Ascending aorta (tissue), 2 donors: ENCODE measurements around the gene GJB4. TPM values are rescaled to one million over a fixed set of nuclear protein-coding genes. Genes with fewer than 3 reads are reported as not detected.
A peak's percentile ranks its signal among the peaks of the same experiment; 100 is the strongest.

Experiments used
- DNase-seq, 2 donors: peaks; one replicate each; pipeline ENCODE4 v3.0.0-alpha.2; 2019; ENCODE audit warnings: low spot score in 2 of 2
- H3K27ac ChIP-seq, 2 donors: fragments of 200-600 bp; sonication (generic); one replicate each; pipeline ENCODE4 v1.5.1; 2016 to 2017; ENCODE audit warnings: mild to moderate bottlenecking in 1 of 2
- H3K27me3 ChIP-seq: fragments of 200-600 bp; sonication (generic); one replicate; pipeline ENCODE4 v1.5.1; 2017
- H3K36me3 ChIP-seq, 2 donors: fragments of 200-600 bp; sonication (generic); one replicate each; pipeline ENCODE4 v1.5.1; 2016
- H3K4me1 ChIP-seq, 2 donors: fragments of 200-600 bp; sonication (generic); one replicate each; pipeline ENCODE4 v1.5.1; 2016 to 2017; ENCODE audit warnings: mild to moderate bottlenecking in 1 of 2
- H3K4me3 ChIP-seq, 2 donors: fragments of 200-600 bp; sonication (generic); one replicate each; pipeline ENCODE4 v1.5.1; 2016 to 2017; ENCODE audit warnings: mild to moderate bottlenecking in 1 of 2
- H3K9me3 ChIP-seq, 2 donors: fragments of 200-600 bp; sonication (generic); one replicate each; pipeline ENCODE4 v1.5.1; 2016
- CTCF ChIP-seq, 3 experiments: fragments of 200-600 bp in 2 of 3; fragments of 450-650 bp in 1 of 3; sonication (generic) in 2 of 3; IDR thresholded peaks; one replicate each; pipeline ENCODE4 v1.5.1; 2016 to 2019; ENCODE audit warnings: antibody characterized with exemption in 3 of 3, mild to moderate bottlenecking in 1 of 3, moderate library complexity in 1 of 3
- intact Hi-C: fragments of 100-400 bp; cut with DNase I; formaldehyde crosslinking; loops from one replicate; pipeline ENCODE4 v1.15.1; 2023
- total RNA-seq: library from RNA; depleted of rRNA; stranded (reverse); fragments of >200 nt; gene quantifications from one replicate; pipeline ENCODE4 v1.1.0, GENCODE V29; 2016

The GJB4 gene
- total RNA-seq, 1 donor from 2014 or later = not detected

DNA sequence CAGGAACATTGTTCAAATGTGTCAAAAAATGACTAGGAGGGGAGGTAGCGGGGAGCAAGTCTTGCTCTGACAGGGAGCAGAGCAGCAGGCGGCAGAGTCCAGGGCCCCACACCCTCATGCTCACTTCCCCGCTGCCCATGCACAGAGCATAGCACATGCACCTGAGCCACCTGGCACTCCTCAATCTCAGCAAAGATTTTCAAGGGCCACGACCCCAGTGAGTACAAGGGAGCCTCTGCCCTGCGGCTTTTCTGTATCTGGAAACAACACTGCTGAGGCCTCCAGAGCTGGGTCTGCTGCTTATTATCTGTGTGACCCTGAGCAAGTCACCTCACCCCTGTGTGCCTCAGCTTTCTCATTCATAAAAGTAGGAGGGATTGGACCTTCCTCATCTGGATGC lies 20.4 kb downstream of the GJB4 start:
- Histone ChIP-seq H3K36me3 (no peaks in the 10 kb centered on the region), H3K9me3 (no peaks in the 10 kb centered on the region), H3K4me3 (no peak overlapping the region), H3K4me1 (peaks cover 5 to 12% of the 10 kb centered on the region in 2 donors), H3K27me3 (peaks cover 6% of the 10 kb centered on the region), H3K27ac (no peak overlapping the region)
- TF ChIP-seq CTCF (IDR thresholded peaks at IDR 0.05) = no peak
- intact Hi-C loops = no loop called here
- DNase-seq = peak in 1 of 2 donors; percentile 47

GRCh38 chr1:34780528-34780927 lies 21.0 kb downstream of the GJB4 start:
- no peak for TF ChIP-seq CTCF (IDR thresholded peaks at IDR 0.05)
- no peaks in the 10 kb centered on the region for H3K9me3 ChIP-seq
- no peaks in the 10 kb centered on the region for H3K36me3 ChIP-seq
- peaks cover 6% of the 10 kb centered on the region for H3K27me3 ChIP-seq
- no peak overlapping the region for H3K4me3 ChIP-seq
- H3K27ac ChIP-seq = no peak overlapping the region
- DNase-seq = peak in 1 of 2 donors; percentile 30
- H3K4me1 ChIP-seq = peaks cover 5 to 12% of the 10 kb centered on the region in 2 donors
- intact Hi-C loops = no loop called here

DNA sequence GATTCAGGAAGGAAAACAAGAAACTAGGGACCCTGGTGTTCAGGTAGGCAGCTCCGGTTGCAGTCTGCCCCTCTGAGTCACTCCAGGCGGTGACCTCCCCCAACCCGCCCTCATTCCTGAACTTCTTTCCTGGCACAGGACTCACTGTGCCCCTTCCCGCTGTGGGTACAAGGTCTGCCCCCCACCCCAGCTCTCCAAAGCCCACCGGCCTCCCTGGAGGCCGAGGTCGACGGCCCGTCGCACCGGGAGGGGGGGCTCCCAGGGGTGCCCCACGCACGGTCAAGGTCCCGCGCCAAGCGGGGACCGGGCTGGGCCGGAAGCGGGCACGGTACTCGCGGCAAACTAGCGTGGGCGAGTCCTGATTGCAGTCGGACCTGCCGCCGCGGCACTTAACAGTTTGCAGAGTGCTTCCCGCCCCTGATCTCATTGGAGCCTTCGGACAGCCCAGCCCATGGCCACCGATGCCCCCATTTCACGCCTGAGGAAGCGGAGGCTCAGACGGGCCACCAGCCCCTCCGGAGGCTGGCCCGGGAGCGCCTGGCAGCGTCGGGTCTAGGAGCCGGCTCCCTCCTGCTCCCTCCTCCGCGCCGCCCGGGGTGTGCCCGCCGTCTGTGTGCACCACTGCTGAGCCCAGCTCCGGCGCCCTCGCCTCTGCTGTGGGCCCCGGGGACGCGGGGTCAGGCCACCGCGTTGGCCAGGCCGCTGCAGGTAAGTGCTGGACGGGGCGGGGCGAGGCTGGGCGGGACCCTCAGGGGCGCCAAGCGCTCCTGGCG lies 21.7 kb downstream of the GJB4 start, which contains the start of gene GJB3:
Gene GJB3 (plus strand): TSS at position 144 of the 773 bp plus-strand sequence. CDS start 3,549 bp downstream, outside the sequence.
- Histone ChIP-seq H3K27me3 (peaks cover 6% of the 10 kb centered on the region), H3K4me1 (peaks cover 5 to 12% of the 10 kb centered on the region in 2 donors), H3K27ac (no peak within 1 kb of the TSS), H3K4me3 (peak within 1 kb of the TSS; percentile 56 to 68), H3K9me3 (no peaks in the 10 kb centered on the region), H3K36me3 (no peaks in the 10 kb centered on the region)
- DNase-seq = peak in 1 of 2 donors; percentile 61
- TF ChIP-seq CTCF (IDR thresholded peaks at IDR 0.05) = no peak
- intact Hi-C loops = no loop called here

DNA sequence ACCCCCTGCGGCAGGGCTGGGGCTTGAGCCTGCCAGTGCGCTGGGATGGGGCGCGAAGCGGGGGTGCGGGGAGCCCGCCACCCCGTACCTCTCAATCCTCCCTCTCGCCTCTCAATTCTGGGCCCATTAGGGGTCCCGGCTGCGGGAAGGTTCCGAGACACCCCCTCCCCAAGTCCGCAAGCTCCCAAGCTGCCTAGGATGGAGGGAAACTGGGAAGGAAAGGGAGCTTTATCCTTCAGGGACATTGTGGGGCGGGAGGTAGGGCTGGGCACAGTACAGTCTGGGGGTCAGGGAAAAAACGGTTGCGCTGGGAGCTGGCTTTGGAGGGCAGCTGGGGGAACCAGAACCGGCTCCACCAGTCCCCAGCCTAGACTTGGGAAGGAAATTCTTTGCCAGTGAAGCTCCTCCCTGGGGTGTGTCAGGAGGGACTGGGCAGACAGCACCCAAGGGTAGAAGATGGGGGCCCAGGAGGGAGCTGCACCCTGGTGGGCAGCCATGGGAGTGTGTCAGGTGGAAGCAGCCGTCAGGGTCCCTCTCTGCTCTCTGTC lies 22.4 kb downstream of the GJB4 start:
- DNase-seq = peak in 1 of 2 donors; percentile 38

GRCh38 chr1:34784751-34785221 lies 25.2 kb downstream of the GJB4 start:
- Histone ChIP-seq H3K4me1 (peaks cover 5 to 24% of the 10 kb centered on the region in 2 donors), H3K27me3 (peaks cover 6% of the 10 kb centered on the region), H3K4me3 (no peak overlapping the region), H3K36me3 (no peaks in the 10 kb centered on the region), H3K9me3 (no peaks in the 10 kb centered on the region), H3K27ac (no peak overlapping the region)
- peak in 1 of 2 donors; percentile 61 for DNase-seq
- intact Hi-C loops = no loop called here
- TF ChIP-seq CTCF (IDR thresholded peaks at IDR 0.05) = no peak

More for the DNA sequence above, 22.4 kb downstream of the GJB4 start:
- Histone ChIP-seq H3K4me3 (peak overlapping the region; percentile 56 to 68), H3K36me3 (no peaks in the 10 kb centered on the region), H3K27ac (no peak overlapping the region), H3K27me3 (peaks cover 6% of the 10 kb centered on the region), H3K9me3 (no peaks in the 10 kb centered on the region), H3K4me1 (peaks cover 5 to 16% of the 10 kb centered on the region in 2 donors)
- no peak for TF ChIP-seq CTCF (IDR thresholded peaks at IDR 0.05)
- intact Hi-C loops = no loop called here
